ENCODE measurements around the gene CACNA1G. TPM values are rescaled to one million over a fixed set of nuclear protein-coding genes. Genes with fewer than 3 reads are reported as not detected.

Gene CACNA1G
- total RNA-seq, 2 donors from 2014 or later: 0.84 to 1.1 TPM

GRCh38 chr17:50570032-50570431, 9.5 kb downstream of the CACNA1G start:
- Histone ChIP-seq H3K9ac (ENCODE audit: extremely low read depth, low read length, poor library complexity, severe bottlenecking) (no peak overlapping the region), H3K9me3 (ENCODE audit: control insufficient read depth, low read length) (no peaks in the 10 kb centered on the region), H3K27ac (ENCODE audit: low read depth, low read length) (no peak overlapping the region), H3K4me1 (ENCODE audit: control insufficient read depth, insufficient read depth, low read length) (no peaks in the 10 kb centered on the region), H3K27me3 (ENCODE audit: control insufficient read depth, insufficient read depth, low read length, poor library complexity, severe bottlenecking) (peaks cover 24% of the 10 kb centered on the region), H3K36me3 (ENCODE audit: control insufficient read depth, insufficient read depth, low read length) (no peaks in the 10 kb centered on the region), H3K4me3 (ENCODE audit: low read length) (no peak overlapping the region)
- WGBS, 2 experiments (ENCODE audit: insufficient coverage in 1 of 2, insufficient read length in 1 of 2): 76 to 91% methylated on average over 5 to 8 of the region's 8 CpGs
- Mint-ChIP-seq H3K27ac (no peak overlapping the region), H3K36me3 (ENCODE audit: low read depth) (no peaks in the 10 kb centered on the region), H3K9me3 (no peaks in the 10 kb centered on the region), H3K27me3 (ENCODE audit: insufficient read depth) (peaks cover 38% of the 10 kb centered on the region), H3K4me1 (peaks cover 17% of the 10 kb centered on the region), H3K4me3 (no peak overlapping the region)
- no peak for TF ChIP-seq CTCF (conservative IDR thresholded peaks at IDR 0.05)
- no peak for DNase-seq

GRCh38 chr17:50570528-50570927, 10.0 kb downstream of the CACNA1G start:
- WGBS, 2 experiments (ENCODE audit: insufficient coverage in 1 of 2, insufficient read length in 1 of 2): 52 to 77% methylated on average over 3 to 7 of the region's 7 CpGs

GRCh38 chr17:50571681-50572080, 11.2 kb downstream of the CACNA1G start:
- Mint-ChIP-seq H3K4me1 (peaks cover 16% of the 10 kb centered on the region), H3K9me3 (no peaks in the 10 kb centered on the region), H3K36me3 (ENCODE audit: low read depth) (no peaks in the 10 kb centered on the region), H3K4me3 (no peak overlapping the region), H3K27me3 (ENCODE audit: insufficient read depth) (peaks cover 21% of the 10 kb centered on the region), H3K27ac (no peak overlapping the region)
- Histone ChIP-seq H3K9me3 (ENCODE audit: control insufficient read depth, low read length) (no peaks in the 10 kb centered on the region), H3K4me1 (ENCODE audit: control insufficient read depth, insufficient read depth, low read length) (no peaks in the 10 kb centered on the region), H3K4me3 (ENCODE audit: low read length) (no peak overlapping the region), H3K9ac (ENCODE audit: extremely low read depth, low read length, poor library complexity, severe bottlenecking) (no peak overlapping the region), H3K27ac (ENCODE audit: low read depth, low read length) (no peak overlapping the region), H3K27me3 (ENCODE audit: control insufficient read depth, insufficient read depth, low read length, poor library complexity, severe bottlenecking) (peaks cover 8% of the 10 kb centered on the region), H3K36me3 (ENCODE audit: control insufficient read depth, insufficient read depth, low read length) (no peaks in the 10 kb centered on the region)
- no peak for DNase-seq
- WGBS, 2 experiments (ENCODE audit: insufficient coverage in 1 of 2, insufficient read length in 1 of 2): 90 to 95% methylated on average over 13 to 19 of the region's 19 CpGs
- TF ChIP-seq CTCF (conservative IDR thresholded peaks at IDR 0.05): no peak

More at GRCh38 chr17:50570528-50570927, 10.0 kb downstream of the CACNA1G start:
- Mint-ChIP-seq H3K27me3 (ENCODE audit: insufficient read depth) (peaks cover 33% of the 10 kb centered on the region), H3K36me3 (ENCODE audit: low read depth) (no peaks in the 10 kb centered on the region), H3K4me1 (peaks cover 16% of the 10 kb centered on the region), H3K27ac (no peak overlapping the region), H3K4me3 (no peak overlapping the region), H3K9me3 (no peaks in the 10 kb centered on the region)
- Histone ChIP-seq H3K27ac (ENCODE audit: low read depth, low read length) (no peak overlapping the region), H3K4me1 (ENCODE audit: control insufficient read depth, insufficient read depth, low read length) (no peaks in the 10 kb centered on the region), H3K36me3 (ENCODE audit: control insufficient read depth, insufficient read depth, low read length) (no peaks in the 10 kb centered on the region), H3K9ac (ENCODE audit: extremely low read depth, low read length, poor library complexity, severe bottlenecking) (no peak overlapping the region), H3K4me3 (ENCODE audit: low read length) (no peak overlapping the region), H3K9me3 (ENCODE audit: control insufficient read depth, low read length) (no peaks in the 10 kb centered on the region), H3K27me3 (ENCODE audit: control insufficient read depth, insufficient read depth, low read length, poor library complexity, severe bottlenecking) (peaks cover 19% of the 10 kb centered on the region)
- DNase-seq: no peak
- TF ChIP-seq CTCF (conservative IDR thresholded peaks at IDR 0.05): no peak

Data from endodermal cell (in vitro differentiated cells).